ENCODE measurements around the gene DGCR2.

GRCh38 chr22:19004471-19004870 is 117.7 kb downstream of the DGCR2 start:
- TF ChIP-seq EZH2 (IDR thresholded peaks at IDR 0.05) (no peak), CTCF (IDR thresholded peaks at IDR 0.05) (no peak)
